ENCODE data around the gene MAPK4.

- TF ChIP-seq CTCF (conservative IDR thresholded peaks at IDR 0.05) (no peak), EZH2 (IDR thresholded peaks at IDR 0.05; ENCODE audit: low read depth) (no peak)
Observed at GRCh38 chr18:50581517-50581916, 21.6 kb downstream of the MAPK4 start.
